HG02588 (cell line): ENCODE results near the gene ACACA.
"Not testable (repeated sequence)": the region's sequence is repeated elsewhere in the genome, so short reads cannot be mapped to it uniquely, and the experiment has no call there.

Experiments used
- ATAC-seq: cut with Tn5 transposase; IDR thresholded peaks from one replicate; pipeline ENCODE4 v1.9.1; 2021; ENCODE audit warnings: mild to moderate bottlenecking, moderate library complexity; ENCODE audit not compliant: unreplicated experiment

ACACA gene

GRCh38 chr17:37406635-37407461 is at the start of gene ACACA, which contains the start of gene TADA2A:
Gene ACACA, minus strand, starts transcription at chr17:37406836. Its CDS starts 537 bp downstream, at chr17:37406299.
Gene TADA2A, plus strand, starts transcription at chr17:37406886. Its CDS starts 4,480 bp downstream, at chr17:37411366.
- peak; percentile 76 for ATAC-seq

GRCh38 chr17:37450112-37450511 is 43.5 kb upstream of the ACACA start:
- no peak for ATAC-seq

GRCh38 chr17:37447641-37448040 is 41.0 kb upstream of the ACACA start:
- no peak for ATAC-seq

GRCh38 chr17:37446027-37446426 is 39.4 kb upstream of the ACACA start:
- ATAC-seq = no peak

- not testable (repeated sequence) for ATAC-seq
Observed at GRCh38 chr17:37441369-37442014, 34.9 kb upstream of the ACACA start.

GRCh38 chr17:37440424-37440823 is 33.8 kb upstream of the ACACA start:
- ATAC-seq = no peak

GRCh38 chr17:37438141-37438540 is 31.5 kb upstream of the ACACA start:
- ATAC-seq = no peak

GRCh38 chr17:37432671-37433070 is 26.0 kb upstream of the ACACA start:
- ATAC-seq = no peak

GRCh38 chr17:37430051-37430627 is 23.5 kb upstream of the ACACA start:
- ATAC-seq = no peak

GRCh38 chr17:37429453-37429852 is 22.8 kb upstream of the ACACA start:
- no peak for ATAC-seq

GRCh38 chr17:37429039-37429438 is 22.4 kb upstream of the ACACA start:
- ATAC-seq = no peak

GRCh38 chr17:37425268-37425667 is 18.6 kb upstream of the ACACA start:
- ATAC-seq = no peak

GRCh38 chr17:37422971-37423625 is 16.5 kb upstream of the ACACA start:
- no peak for ATAC-seq

- ATAC-seq = no peak
Observed at GRCh38 chr17:37417852-37418251, 11.2 kb upstream of the ACACA start.

GRCh38 chr17:37413875-37414519 is 7.4 kb upstream of the ACACA start:
- ATAC-seq = no peak

- ATAC-seq = no peak
Observed at GRCh38 chr17:37410357-37410756, 3.7 kb upstream of the ACACA start.

GRCh38 chr17:37408145-37408479 is 1.5 kb upstream of the ACACA start:
- not testable (repeated sequence) for ATAC-seq

GRCh38 chr17:37405955-37406634 is 541 bp downstream of the ACACA start:
- ATAC-seq = peak; percentile 27

GRCh38 chr17:37405522-37405921 is 1.1 kb downstream of the ACACA start:
- ATAC-seq = not testable (repeated sequence)

- ATAC-seq = no peak
Observed at GRCh38 chr17:37400505-37400904, 6.1 kb downstream of the ACACA start.
